K562 (cell line): ENCODE data around the gene DYNC1I1. TPM values are rescaled to one million over a fixed set of nuclear protein-coding genes. Genes with fewer than 3 reads are reported as not detected.

Source experiments
- ATAC-seq: fragments of 200-7000 bp; cut with Tn5 transposase; 3 replicates; pipeline ENCODE4 v1.9.1; 2020; ENCODE audit warnings: moderate library complexity
- BruUV-seq: library from RNA; stranded (reverse); fragments of 400-500 nt; replicated peaks from 2 replicates; lab custom pipeline; 2021; lab: Mats Ljungman, UMichigan
- CTCF ChIA-PET: fragments of 300-600 bp; formaldehyde crosslinking; extraction: SDS; loops from one replicate; lab custom pipeline; 2021; ENCODE audit warnings: low intra/inter-chr PET ratio; lab: Yijun Ruan, JAX
- POLR2A ChIA-PET: fragments of 300-600, 350-650 bp; sonication (Branson Sonifier 250); formaldehyde crosslinking; extraction: SDS; loops from one replicate; lab custom pipeline; 2021; ENCODE audit warnings: antibody characterized with exemption, inconsistent platforms; lab: Yijun Ruan, JAX
- DNase-seq, 4 experiments: peaks; one replicate each; pipeline versions ENCODE4 v3.0.0 to v3.0.0-alpha.2; 2011 to 2018; ENCODE audit warnings: low spot score in 3 of 4, mixed read lengths in 3 of 4; ENCODE audit errors: extremely low read depth in 1 of 4
- FAIRE-seq: peaks from 2 replicates; lab custom pipeline; 2011; peaks lifted over from hg19 to GRCh38; lab: Jason Lieb, UNC
- H2AFZ ChIP-seq: 2 replicates; pipeline ENCODE4 v1.6.0; 2011; ENCODE audit warnings: low read depth, low read length, control low read depth, inconsistent platforms
- H3K27ac ChIP-seq: fragments of 200-600 bp; 3 replicates; pipeline ENCODE4 v1.8.0; 2011; ENCODE audit warnings: low read depth, mild to moderate bottlenecking, control low read depth, inconsistent platforms, low read length, moderate library complexity, mixed read lengths; ENCODE audit errors: extremely low read depth
- H3K27me3 ChIP-seq, 2 experiments: fragments of 300-600 bp in 1 of 2; 2 replicates in 1 of 2; 3 replicates in 1 of 2; pipeline versions ENCODE4 v1.6.0 to v1.8.0; 2011; ENCODE audit warnings: inconsistent platforms in 2 of 2, low read length in 2 of 2, mild to moderate bottlenecking in 1 of 2, mixed read lengths in 1 of 2, moderate library complexity in 1 of 2; ENCODE audit not compliant: control insufficient read depth in 2 of 2, insufficient read depth in 2 of 2
- H3K36me3 ChIP-seq: fragments of 300-600 bp; 3 replicates; pipeline ENCODE4 v1.8.0; 2011; ENCODE audit warnings: mild to moderate bottlenecking, low read length, inconsistent platforms; ENCODE audit not compliant: control insufficient read depth, insufficient read depth
- H3K4me1 ChIP-seq, 2 experiments: fragments of 200-600 bp in 1 of 2; replicated peaks in 1 of 2; 2 replicates in 1 of 2; 3 replicates in 1 of 2; pipeline versions ENCODE4 v1.5.1 to v1.8.0; 2011; ENCODE audit warnings: inconsistent platforms in 2 of 2, low read length in 2 of 2, mild to moderate bottlenecking in 1 of 2, mixed read lengths in 1 of 2, moderate library complexity in 1 of 2; ENCODE audit not compliant: control insufficient read depth in 2 of 2, insufficient read depth in 2 of 2
- H3K4me2 ChIP-seq: 2 replicates; pipeline ENCODE4 v1.6.1; 2011; ENCODE audit warnings: low read length, control low read depth, inconsistent platforms, mixed read lengths; ENCODE audit not compliant: insufficient read depth
- H3K4me3 ChIP-seq: fragments of 200-600 bp; sonication (generic), shearing (Covaris generic); 2 replicates; pipeline ENCODE4 v1.5.1; 2016; ENCODE audit warnings: control low read depth, inconsistent platforms
- H3K79me2 ChIP-seq: fragments of 200-600 bp; 3 replicates; pipeline ENCODE4 v1.8.0; 2011; ENCODE audit warnings: low read length, inconsistent platforms; ENCODE audit not compliant: control insufficient read depth, insufficient read depth
- H3K9ac ChIP-seq, 2 experiments: 2 replicates each; pipeline versions ENCODE4 v1.6.0 to v1.6.1; 2011; ENCODE audit warnings: low read depth in 2 of 2, low read length in 2 of 2, control low read depth in 1 of 2, inconsistent platforms in 1 of 2, mild to moderate bottlenecking in 1 of 2, mixed read lengths in 1 of 2; ENCODE audit not compliant: insufficient read depth in 1 of 2
- H3K9me1 ChIP-seq: one replicate; pipeline ENCODE4 v1.6.0; 2011; ENCODE audit warnings: inconsistent platforms, mild to moderate bottlenecking, low read length, moderate library complexity; ENCODE audit not compliant: control insufficient read depth, insufficient read depth
- H3K9me3 ChIP-seq: replicated peaks from 2 replicates; pipeline ENCODE4 v1.5.1; 2011; ENCODE audit warnings: low read depth, low read length, inconsistent platforms; ENCODE audit not compliant: control insufficient read depth, insufficient read depth
- H4K20me1 ChIP-seq: replicated peaks from 2 replicates; pipeline ENCODE4 v1.6.1; 2011; ENCODE audit warnings: low read length, inconsistent platforms, mixed read lengths; ENCODE audit not compliant: control insufficient read depth, insufficient read depth
- CREM ChIP-seq: IDR thresholded peaks from 2 replicates; pipeline ENCODE4 v1.6.1; 2014; ENCODE audit warnings: antibody characterized with exemption, low read depth
- FOXO4 ChIP-seq: fragments of 450-650 bp; formaldehyde crosslinking; IDR thresholded peaks from 2 replicates; pipeline ENCODE4 v1.4.0; 2020; ENCODE audit warnings: mild to moderate bottlenecking, moderate library complexity
- KDM1A ChIP-seq, 2 experiments: fragments of 450-650 bp; IDR thresholded peaks; 2 replicates each; pipeline ENCODE4 v1.6.1; 2016; ENCODE audit warnings: mild to moderate bottlenecking in 2 of 2
- NCOA4 ChIP-seq: fragments of 450-650 bp; IDR thresholded peaks from 2 replicates; pipeline ENCODE4 v1.6.1; 2018; ENCODE audit warnings: mild to moderate bottlenecking; ENCODE audit not compliant: partially characterized antibody
- NELFE ChIP-seq: IDR thresholded peaks from 2 replicates; pipeline ENCODE4 v1.6.1; 2011; ENCODE audit warnings: mild to moderate bottlenecking; ENCODE audit not compliant: insufficient read depth, insufficient read length
- PHF21A ChIP-seq: fragments of 450-650 bp; IDR thresholded peaks from 2 replicates; pipeline ENCODE4 v1.6.1; 2017; ENCODE audit warnings: low read depth, borderline replicate concordance
- POLR3A ChIP-seq: IDR thresholded peaks from 2 replicates; pipeline ENCODE4 v1.6.1; 2011; ENCODE audit warnings: borderline replicate concordance, mild to moderate bottlenecking, moderate library complexity; ENCODE audit not compliant: insufficient read length, insufficient read depth; ENCODE audit errors: extremely low read depth
- RUNX1 ChIP-seq: sonication (generic); IDR thresholded peaks from 2 replicates; pipeline ENCODE4 v1.6.1; 2016; ENCODE audit warnings: antibody characterized with exemption, low read depth
- TAF9B ChIP-seq: fragments of 450-650 bp; IDR thresholded peaks from 2 replicates; pipeline ENCODE4 v1.6.1; 2018; ENCODE audit warnings: mild to moderate bottlenecking; ENCODE audit not compliant: partially characterized antibody
- TARDBP ChIP-seq: fragments of 450-650 bp; IDR thresholded peaks from 2 replicates; pipeline ENCODE4 v1.6.1; 2016
- ZBTB33 ChIP-seq: sonication (generic); formaldehyde crosslinking; IDR thresholded peaks from 2 replicates; pipeline ENCODE4 v1.8.1; 2023; ENCODE audit warnings: mild to moderate bottlenecking, missing genetic modification reagents
- ZBTB7A ChIP-seq: IDR thresholded peaks from 2 replicates; pipeline ENCODE4 v1.6.1; 2011; ENCODE audit warnings: low read depth, mild to moderate bottlenecking, low read length, moderate library complexity, borderline replicate concordance; ENCODE audit not compliant: control insufficient read depth
- ZHX1 ChIP-seq: fragments of 150-350 bp; conservative IDR thresholded peaks from 2 replicates; pipeline ENCODE4 v1.6.1; 2014; ENCODE audit warnings: low read length
- ZNF408 ChIP-seq: fragments of 250-450 bp; sonication (Bioruptor Pico); IDR thresholded peaks from 2 replicates; pipeline ENCODE4 v1.4.0; 2020; ENCODE audit warnings: low read depth, mild to moderate bottlenecking, moderate library complexity
- ZNF639 ChIP-seq, 2 experiments: fragments of 200-800 bp in 1 of 2; sonication (Bioruptor generic) in 1 of 2; sonication (generic) in 1 of 2; formaldehyde crosslinking in 1 of 2; IDR thresholded peaks in 1 of 2; conservative IDR thresholded peaks in 1 of 2; 2 replicates each; pipeline versions ENCODE4 v1.5.0 to v1.6.1; 2016 to 2020; ENCODE audit warnings: missing compliant biosample characterization in 1 of 2, missing genetic modification characterization in 1 of 2, missing genetic modification reagents in 1 of 2
- ZZZ3 ChIP-seq: fragments of 450-650 bp; IDR thresholded peaks from 2 replicates; pipeline ENCODE4 v1.6.1; 2016; ENCODE audit warnings: antibody characterized with exemption, mild to moderate bottlenecking, moderate library complexity
- WGBS: fragments of 100-300 bp; shearing (Covaris generic); methylation state at CpG from one replicate; pipeline ENCODE4 v1.1.6; 2016; ENCODE audit warnings: low coverage, mixed read lengths; ENCODE audit not compliant: insufficient coverage; ENCODE audit errors: missing lambda C conversion rate; 5-methylcytosine and 5-hydroxymethylcytosine counted together
- in situ Hi-C: fragments of 300-500 bp; cut with MboI; formaldehyde crosslinking; loops from 4 replicates; pipeline ENCODE4 v1.15.0; 2018; ENCODE audit warnings: inconsistent platforms, mixed read lengths
- intact Hi-C: fragments of 100-400 bp; cut with micrococcal nuclease; formaldehyde crosslinking; loops from 2 replicates; pipeline ENCODE4 v1.14.2; 2022
- polyA plus RNA-seq, 8 experiments: library from polyadenylated mRNA; depleted of rRNA in 4 of 8; stranded (reverse) in 5 of 8; unstranded in 3 of 8; fragments of >200 nt; fragmentation: Nextera tagmentation in 2 of 8; fragmentation: Illumina TruSeq in 1 of 8; extraction: Ambion mirVana in 2 of 8; extraction: Trizol in 1 of 8; gene quantifications; 2 replicates each; pipeline versions ENCODE4 v1.2.1 to v1.2.3, GENCODE V29; 2011 to 2014; ENCODE audit warnings: inconsistent platforms in 1 of 8, missing spikeins in 1 of 8
- total RNA-seq, 7 experiments: library from RNA; depleted of rRNA in 6 of 7; stranded (reverse); fragments of >200 nt in 6 of 7; fragmentation: Illumina TruSeq in 2 of 7; extraction: Trizol in 2 of 7; gene quantifications; 2 replicates each; pipeline versions ENCODE4 v1.2.1 to v1.2.3, GENCODE V29; 2011 to 2021; ENCODE audit warnings: low replicate concordance in 1 of 7

The DYNC1I1 gene
- total and polyA plus RNA-seq, 9 of the 15 experiments (the other 6 are each of a cell fraction or from before 2014, with no cell fraction given) = 0.22 to 1.5 (median 0.44) TPM

GRCh38 chr7:95951531-95951930 is 179.2 kb downstream of the DYNC1I1 start:
- intact Hi-C loops (no loop called here), in situ Hi-C loops (no loop called here)
- Histone ChIP-seq H3K27ac (no peak overlapping the region), H3K79me2 (no peaks in the 10 kb centered on the region), H3K4me1 (no peaks in the 10 kb centered on the region), H4K20me1 (no peaks in the 10 kb centered on the region), H3K27me3 (peaks cover 0 to 2% of the 10 kb centered on the region in 2 experiments; a peak in 1 of 5 replicates), H3K9ac (no peak overlapping the region), H3K9me1 (no peaks in the 10 kb centered on the region), H3K4me3 (no peak overlapping the region), H2AFZ (no peak overlapping the region), H3K9me3 (no peaks in the 10 kb centered on the region; the same call in 1 of the 2 replicates), H3K4me2 (no peak overlapping the region), H3K36me3 (no peaks in the 10 kb centered on the region)
- FAIRE-seq = no peak
- no TSS peak for BruUV-seq
- no peak for DNase-seq
- no peak for ATAC-seq
- CTCF ChIA-PET = no interaction called here
- 0% methylated on average over 5 of the region's 5 CpGs for WGBS
- POLR2A ChIA-PET = interaction anchor here (0.7 kb wide), 1 partner anchor 348 kb away, joined by 3 read pairs; no protein-coding TSS in a partner anchor
- TF ChIP-seq FOXO4 (CRISPR knock-in tag) (no peak), KDM1A (IDR thresholded peaks at IDR 0.05) (no peak), ZNF639 (CRISPR knock-in tag; conservative IDR thresholded peaks at IDR 0.05 in 1 of 2, IDR thresholded peaks at IDR 0.05 in 1 of 2) (no peak), ZZZ3 (no peak), PHF21A (no peak), POLR3A (no peak), ZNF408 (CRISPR knock-in tag) (no peak), NELFE (no peak), ZBTB7A (no peak), NCOA4 (no peak), CREM (no peak), ZHX1 (no peak), ZBTB33 (CRISPR knock-in tag) (no peak), RUNX1 (no peak), TAF9B (no peak), TARDBP (no peak)
